SK-N-SH (cell line): ENCODE measurements around the gene UPB1. TPM values are rescaled to one million over a fixed set of nuclear protein-coding genes. Genes with fewer than 3 reads are reported as not detected.

Experiments
- CTCF ChIA-PET: fragments of 300-600, 350-600 bp; formaldehyde crosslinking; extraction: SDS; loops from one replicate; lab custom pipeline; 2021; lab: Yijun Ruan, JAX
- POLR2A ChIA-PET: fragments of 350-600 bp; sonication (Branson Sonifier 250); formaldehyde crosslinking; extraction: SDS; loops from one replicate; lab custom pipeline; 2020; ENCODE audit warnings: antibody characterized with exemption, inconsistent platforms; lab: Yijun Ruan, JAX
- DNase-seq: peaks from one replicate; pipeline ENCODE4 v3.0.0; 2012
- H2AFZ ChIP-seq: fragments of 200-600 bp; sonication (generic); 2 replicates; pipeline ENCODE4 v1.8.1; 2016; ENCODE audit warnings: antibody characterized with exemption, mild to moderate bottlenecking, low read depth
- H3F3A ChIP-seq: fragments of 200-600 bp; sonication (generic); replicated peaks from 2 replicates; pipeline ENCODE3; 2016; ENCODE audit warnings: antibody characterized with exemption, mild to moderate bottlenecking; ENCODE audit not compliant: insufficient read depth
- H3K27ac ChIP-seq, 2 experiments: fragments of 200-500 bp in 1 of 2; fragments of 200-600 bp in 1 of 2; sonication (Bioruptor generic) in 1 of 2; sonication (generic), shearing (Covaris generic) in 1 of 2; 2 replicates each; pipeline versions ENCODE4 v1.5.1 to v1.6.1; 2014 to 2016; ENCODE audit warnings: low read depth in 2 of 2, inconsistent platforms in 1 of 2, low read length in 1 of 2, mild to moderate bottlenecking in 1 of 2, mixed read lengths in 1 of 2
- H3K27me3 ChIP-seq: fragments of 200-600 bp; sonication (generic), shearing (Covaris generic); 2 replicates; pipeline ENCODE4 v1.6.1; 2016; ENCODE audit warnings: mixed run types; ENCODE audit not compliant: insufficient read depth
- H3K36me3 ChIP-seq, 2 experiments: fragments of 200-500 bp in 1 of 2; fragments of 200-600 bp in 1 of 2; sonication (Bioruptor generic) in 1 of 2; sonication (generic) in 1 of 2; replicated peaks in 1 of 2; 2 replicates each; pipeline versions ENCODE3 to v1.5.1; 2014 to 2016; ENCODE audit warnings: low read length in 1 of 2, mild to moderate bottlenecking in 1 of 2; ENCODE audit not compliant: insufficient read depth in 2 of 2, control insufficient read depth in 1 of 2
- H3K4me1 ChIP-seq, 2 experiments: fragments of 200-500 bp in 1 of 2; fragments of 200-600 bp in 1 of 2; sonication (Bioruptor generic) in 1 of 2; sonication (generic), shearing (Covaris generic) in 1 of 2; 2 replicates each; pipeline versions ENCODE4 v1.5.1 to v1.6.1; 2014 to 2016; ENCODE audit warnings: low read depth in 1 of 2, low read length in 1 of 2, mixed run types in 1 of 2; ENCODE audit not compliant: insufficient read depth in 2 of 2, control insufficient read depth in 1 of 2
- H3K4me2 ChIP-seq: fragments of 200-600 bp; sonication (generic), shearing (Covaris generic); 2 replicates; pipeline ENCODE4 v1.6.1; 2017; ENCODE audit warnings: mixed run types
- H3K4me3 ChIP-seq, 2 experiments: fragments of 200-500 bp in 1 of 2; fragments of 200-600 bp in 1 of 2; sonication (Bioruptor generic) in 1 of 2; sonication (generic), shearing (Covaris generic) in 1 of 2; 2 replicates each; pipeline versions ENCODE4 v1.5.1 to v1.8.1; 2014 to 2016; ENCODE audit warnings: low read depth in 2 of 2, inconsistent platforms in 1 of 2, low read length in 1 of 2, mild to moderate bottlenecking in 1 of 2, mixed read lengths in 1 of 2, moderate library complexity in 1 of 2
- H3K79me2 ChIP-seq: fragments of 200-600 bp; sonication (generic); 2 replicates; pipeline ENCODE4 v1.8.1; 2017; ENCODE audit warnings: mild to moderate bottlenecking; ENCODE audit not compliant: insufficient read depth
- H3K9ac ChIP-seq: fragments of 200-600 bp; sonication (generic); 2 replicates; pipeline ENCODE4 v1.6.1; 2017; ENCODE audit warnings: mixed run types
- H3K9me2 ChIP-seq: fragments of 200-600 bp; sonication (generic); 2 replicates; pipeline ENCODE4 v1.6.1; 2017; ENCODE audit warnings: mixed run types
- H3K9me3 ChIP-seq: fragments of 200-600 bp; sonication (generic); 2 replicates; pipeline ENCODE4 v1.6.1; 2017; ENCODE audit warnings: mixed run types, mild to moderate bottlenecking, moderate library complexity
- H4K20me1 ChIP-seq: fragments of 200-600 bp; sonication (generic); 2 replicates; pipeline ENCODE4 v1.6.1; 2017; ENCODE audit warnings: mild to moderate bottlenecking, mixed run types; ENCODE audit not compliant: insufficient read depth
- EZH2phosphoT487 ChIP-seq: fragments of 200-600 bp; sonication (generic); IDR thresholded peaks from 2 replicates; pipeline ENCODE4 v1.6.1; 2017; ENCODE audit warnings: low read depth, mixed run types, mild to moderate bottlenecking, antibody characterized with exemption, moderate library complexity, borderline replicate concordance
- FOSL2 ChIP-seq: IDR thresholded peaks from 2 replicates; pipeline ENCODE4 v1.4.0; 2012; ENCODE audit warnings: low read depth, mild to moderate bottlenecking, moderate library complexity, borderline replicate concordance
- FOXJ3 ChIP-seq: sonication (generic); formaldehyde crosslinking; IDR thresholded peaks from 2 replicates; pipeline ENCODE4 v1.5.1; 2020; ENCODE audit warnings: mild to moderate bottlenecking, missing genetic modification reagents
- GABPA ChIP-seq: IDR thresholded peaks from 2 replicates; pipeline ENCODE4 v1.4.0; 2012; ENCODE audit warnings: low read depth, mild to moderate bottlenecking
- GATA2 ChIP-seq: sonication (generic); formaldehyde crosslinking; IDR thresholded peaks from 2 replicates; pipeline ENCODE4 v1.5.0; 2020; ENCODE audit warnings: mild to moderate bottlenecking, missing genetic modification reagents
- JUND ChIP-seq: IDR thresholded peaks from 2 replicates; pipeline ENCODE4 v1.4.0; 2012
- MEF2A ChIP-seq: IDR thresholded peaks from 2 replicates; pipeline ENCODE4 v1.4.0; 2012; ENCODE audit warnings: low read depth, borderline replicate concordance
- MXI1 ChIP-seq: IDR thresholded peaks from 2 replicates; pipeline ENCODE4 v1.6.1; 2012; ENCODE audit warnings: mild to moderate bottlenecking, low read depth, low read length, improper control_type of control experiment
- NFIC ChIP-seq: IDR thresholded peaks from 2 replicates; pipeline ENCODE4 v1.4.0; 2012; ENCODE audit warnings: borderline replicate concordance
- RCOR1 ChIP-seq: fragments of 150-350 bp; IDR thresholded peaks from 2 replicates; pipeline ENCODE4 v1.6.1; 2017; ENCODE audit warnings: antibody characterized with exemption, low read length
- TEAD4 ChIP-seq: IDR thresholded peaks from 2 replicates; pipeline ENCODE4 v1.4.0; 2012; ENCODE audit warnings: mild to moderate bottlenecking, borderline replicate concordance; ENCODE audit not compliant: insufficient read depth
- YY1 ChIP-seq: IDR thresholded peaks from 2 replicates; pipeline ENCODE4 v1.4.0; 2012; ENCODE audit warnings: low read depth, mild to moderate bottlenecking
- WGBS: methylation state at CpG from one replicate; pipeline ENCODE4 v1.1.6; 2017; ENCODE audit warnings: low lambda C conversion rate; 5-methylcytosine and 5-hydroxymethylcytosine counted together
- polyA plus RNA-seq, 3 experiments: library from polyadenylated mRNA; depleted of rRNA; stranded (reverse); fragments of >200 nt; gene quantifications; 2 replicates each; pipeline ENCODE4 v1.2.3, GENCODE V29; 2012
- TF ChIP-seq, protein P1 (sequence below): fragments of 200-600 bp; sonication (generic); IDR thresholded peaks from 2 replicates; pipeline ENCODE4 v1.6.1; 2017; ENCODE audit warnings: antibody characterized with exemption, mild to moderate bottlenecking, moderate library complexity
- TF ChIP-seq, protein P2 (sequence below): IDR thresholded peaks from 2 replicates; pipeline ENCODE4 v1.4.0; 2012; ENCODE audit warnings: low read depth, borderline replicate concordance
- TF ChIP-seq, protein P3 (sequence below): fragments of 150-350 bp; IDR thresholded peaks from 2 replicates; pipeline ENCODE4 v1.6.1; 2016; ENCODE audit warnings: mild to moderate bottlenecking, low read depth, low read length
- TF ChIP-seq, protein P4 (sequence below): IDR thresholded peaks from 2 replicates; pipeline ENCODE4; 2012

Gene UPB1
- polyA plus RNA-seq, 1 of the 3 experiments (the other 2 are of a cell fraction): 0.30 TPM

DNA sequence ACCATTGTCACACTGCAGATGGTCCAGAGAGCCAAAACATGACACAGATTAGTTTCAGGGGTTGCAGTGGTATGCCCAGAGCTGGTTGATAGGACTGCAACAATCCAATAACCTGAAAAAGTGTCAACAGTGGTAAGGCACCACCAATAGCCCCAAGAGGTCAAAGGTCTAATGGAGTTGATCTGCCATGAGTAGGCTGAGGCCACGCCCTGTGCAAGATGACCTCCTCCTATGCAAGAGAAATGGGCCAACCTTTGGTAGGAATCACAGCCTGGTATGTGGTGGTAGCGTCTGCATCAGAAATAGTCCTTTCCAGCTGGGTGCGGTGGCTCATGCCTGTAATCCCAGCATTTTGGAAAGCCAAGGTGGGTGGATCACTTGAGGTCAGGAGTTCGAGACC, 40.2 kb downstream of the UPB1 start:
- H3K4me3 ChIP-seq: no peak overlapping the region
- TF ChIP-seq FOSL2 (no peak), TEAD4 (no peak), MEF2A (no peak)
- TF ChIP-seq, protein P1, sequence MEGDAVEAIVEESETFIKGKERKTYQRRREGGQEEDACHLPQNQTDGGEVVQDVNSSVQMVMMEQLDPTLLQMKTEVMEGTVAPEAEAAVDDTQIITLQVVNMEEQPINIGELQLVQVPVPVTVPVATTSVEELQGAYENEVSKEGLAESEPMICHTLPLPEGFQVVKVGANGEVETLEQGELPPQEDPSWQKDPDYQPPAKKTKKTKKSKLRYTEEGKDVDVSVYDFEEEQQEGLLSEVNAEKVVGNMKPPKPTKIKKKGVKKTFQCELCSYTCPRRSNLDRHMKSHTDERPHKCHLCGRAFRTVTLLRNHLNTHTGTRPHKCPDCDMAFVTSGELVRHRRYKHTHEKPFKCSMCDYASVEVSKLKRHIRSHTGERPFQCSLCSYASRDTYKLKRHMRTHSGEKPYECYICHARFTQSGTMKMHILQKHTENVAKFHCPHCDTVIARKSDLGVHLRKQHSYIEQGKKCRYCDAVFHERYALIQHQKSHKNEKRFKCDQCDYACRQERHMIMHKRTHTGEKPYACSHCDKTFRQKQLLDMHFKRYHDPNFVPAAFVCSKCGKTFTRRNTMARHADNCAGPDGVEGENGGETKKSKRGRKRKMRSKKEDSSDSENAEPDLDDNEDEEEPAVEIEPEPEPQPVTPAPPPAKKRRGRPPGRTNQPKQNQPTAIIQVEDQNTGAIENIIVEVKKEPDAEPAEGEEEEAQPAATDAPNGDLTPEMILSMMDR: no peak
- 96% methylated on average over 4 of the region's 4 CpGs for WGBS
- H3K4me2 ChIP-seq: no peak overlapping the region
- CTCF ChIA-PET: no interaction called here
- no peaks in the 10 kb centered on the region for H3K4me1 ChIP-seq
- no peak overlapping the region for H3K27ac ChIP-seq
- H2AFZ ChIP-seq: no peak overlapping the region
- peaks cover under 1 to 4% of the 10 kb centered on the region in 2 experiments for H3K36me3 ChIP-seq
- POLR2A ChIA-PET: no interaction called here
- no peaks in the 10 kb centered on the region for H3K27me3 ChIP-seq
- no peaks in the 10 kb centered on the region for H3K79me2 ChIP-seq
- H3K9me2 ChIP-seq: no peaks in the 10 kb centered on the region
- H3K9ac ChIP-seq: no peak overlapping the region
- no peaks in the 10 kb centered on the region for H3F3A ChIP-seq
- H3K9me3 ChIP-seq: no peaks in the 10 kb centered on the region
- no peaks in the 10 kb centered on the region for H4K20me1 ChIP-seq
- DNase-seq: no peak

DNA sequence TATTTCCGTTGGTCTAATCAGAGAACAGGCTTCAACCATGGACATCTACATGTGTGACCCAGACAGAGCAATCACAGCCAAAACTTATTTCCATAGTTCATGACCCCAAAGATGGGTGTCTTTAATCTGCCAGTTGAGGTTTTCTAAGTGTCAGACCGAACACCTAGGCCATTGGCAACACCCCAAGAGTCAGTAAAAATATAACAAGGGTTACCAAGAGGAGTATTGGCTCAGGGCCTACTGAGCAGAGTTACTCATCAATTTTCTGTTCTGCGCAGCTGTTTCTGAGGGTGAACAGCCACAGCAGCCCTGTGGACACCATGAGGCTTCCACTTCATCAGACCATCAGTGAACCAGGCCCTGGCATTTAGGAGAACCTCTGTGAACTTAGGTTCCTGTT, 41.0 kb downstream of the UPB1 start:
- Histone ChIP-seq H3K9ac (no peak overlapping the region), H3K4me2 (no peak overlapping the region), H3K9me2 (no peaks in the 10 kb centered on the region), H3K4me1 (no peaks in the 10 kb centered on the region), H3F3A (no peaks in the 10 kb centered on the region), H4K20me1 (no peaks in the 10 kb centered on the region), H3K4me3 (no peak overlapping the region), H3K36me3 (peaks cover 7 to 11% of the 10 kb centered on the region in 2 experiments), H3K27me3 (no peaks in the 10 kb centered on the region), H2AFZ (no peak overlapping the region), H3K9me3 (no peaks in the 10 kb centered on the region), H3K27ac (no peak overlapping the region), H3K79me2 (no peaks in the 10 kb centered on the region)
- TF ChIP-seq NFIC (no peak), RCOR1 (no peak), JUND (no peak), TEAD4 (no peak), GATA2 (no peak), YY1 (no peak), EZH2phosphoT487 (no peak), GABPA (no peak), MXI1 (no peak), FOXJ3 (no peak)
- TF ChIP-seq, protein P2, sequence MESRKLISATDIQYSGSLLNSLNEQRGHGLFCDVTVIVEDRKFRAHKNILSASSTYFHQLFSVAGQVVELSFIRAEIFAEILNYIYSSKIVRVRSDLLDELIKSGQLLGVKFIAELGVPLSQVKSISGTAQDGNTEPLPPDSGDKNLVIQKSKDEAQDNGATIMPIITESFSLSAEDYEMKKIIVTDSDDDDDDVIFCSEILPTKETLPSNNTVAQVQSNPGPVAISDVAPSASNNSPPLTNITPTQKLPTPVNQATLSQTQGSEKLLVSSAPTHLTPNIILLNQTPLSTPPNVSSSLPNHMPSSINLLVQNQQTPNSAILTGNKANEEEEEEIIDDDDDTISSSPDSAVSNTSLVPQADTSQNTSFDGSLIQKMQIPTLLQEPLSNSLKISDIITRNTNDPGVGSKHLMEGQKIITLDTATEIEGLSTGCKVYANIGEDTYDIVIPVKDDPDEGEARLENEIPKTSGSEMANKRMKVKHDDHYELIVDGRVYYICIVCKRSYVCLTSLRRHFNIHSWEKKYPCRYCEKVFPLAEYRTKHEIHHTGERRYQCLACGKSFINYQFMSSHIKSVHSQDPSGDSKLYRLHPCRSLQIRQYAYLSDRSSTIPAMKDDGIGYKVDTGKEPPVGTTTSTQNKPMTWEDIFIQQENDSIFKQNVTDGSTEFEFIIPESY: no peak
- TF ChIP-seq, protein P1: no peak
- TF ChIP-seq, protein P3, sequence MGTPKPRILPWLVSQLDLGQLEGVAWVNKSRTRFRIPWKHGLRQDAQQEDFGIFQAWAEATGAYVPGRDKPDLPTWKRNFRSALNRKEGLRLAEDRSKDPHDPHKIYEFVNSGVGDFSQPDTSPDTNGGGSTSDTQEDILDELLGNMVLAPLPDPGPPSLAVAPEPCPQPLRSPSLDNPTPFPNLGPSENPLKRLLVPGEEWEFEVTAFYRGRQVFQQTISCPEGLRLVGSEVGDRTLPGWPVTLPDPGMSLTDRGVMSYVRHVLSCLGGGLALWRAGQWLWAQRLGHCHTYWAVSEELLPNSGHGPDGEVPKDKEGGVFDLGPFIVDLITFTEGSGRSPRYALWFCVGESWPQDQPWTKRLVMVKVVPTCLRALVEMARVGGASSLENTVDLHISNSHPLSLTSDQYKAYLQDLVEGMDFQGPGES: no peak
- TF ChIP-seq, protein P4, sequence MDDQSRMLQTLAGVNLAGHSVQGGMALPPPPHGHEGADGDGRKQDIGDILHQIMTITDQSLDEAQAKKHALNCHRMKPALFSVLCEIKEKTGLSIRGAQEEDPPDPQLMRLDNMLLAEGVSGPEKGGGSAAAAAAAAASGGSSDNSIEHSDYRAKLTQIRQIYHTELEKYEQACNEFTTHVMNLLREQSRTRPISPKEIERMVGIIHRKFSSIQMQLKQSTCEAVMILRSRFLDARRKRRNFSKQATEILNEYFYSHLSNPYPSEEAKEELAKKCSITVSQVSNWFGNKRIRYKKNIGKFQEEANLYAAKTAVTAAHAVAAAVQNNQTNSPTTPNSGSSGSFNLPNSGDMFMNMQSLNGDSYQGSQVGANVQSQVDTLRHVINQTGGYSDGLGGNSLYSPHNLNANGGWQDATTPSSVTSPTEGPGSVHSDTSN: no peak
- WGBS: 93% methylated on average over 3 of the region's 3 CpGs
- ChIA-PET CTCF (interaction anchor here (1.6 kb wide), 1 partner anchor 10 kb away, joined by 8 read pairs; no protein-coding TSS in a partner anchor), POLR2A (no interaction called here)
- DNase-seq: no peak
